ENCODE results near the gene DCC.

The DCC gene

DNA sequence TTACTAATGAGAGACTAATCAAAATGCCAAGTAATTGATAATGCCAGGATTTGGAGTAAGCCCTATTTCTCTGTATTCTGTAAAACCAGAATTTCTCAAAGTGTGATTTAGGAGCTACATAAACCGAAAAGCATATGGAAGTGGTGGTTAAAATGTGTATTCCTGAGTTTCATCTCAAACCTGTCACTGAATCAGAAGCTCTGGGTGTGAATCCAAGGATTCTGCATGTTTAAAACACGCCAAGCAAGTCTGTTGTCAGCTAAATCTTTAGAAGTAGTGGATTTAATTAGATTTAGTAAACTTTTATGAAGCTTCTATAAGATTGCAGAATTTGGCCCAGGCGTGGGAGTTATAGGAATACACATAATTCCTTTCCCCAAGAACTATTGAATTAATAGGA, 700.3 kb downstream of the DCC start:
- no peak for DNase-seq (ENCODE audit: low read depth)

DNA sequence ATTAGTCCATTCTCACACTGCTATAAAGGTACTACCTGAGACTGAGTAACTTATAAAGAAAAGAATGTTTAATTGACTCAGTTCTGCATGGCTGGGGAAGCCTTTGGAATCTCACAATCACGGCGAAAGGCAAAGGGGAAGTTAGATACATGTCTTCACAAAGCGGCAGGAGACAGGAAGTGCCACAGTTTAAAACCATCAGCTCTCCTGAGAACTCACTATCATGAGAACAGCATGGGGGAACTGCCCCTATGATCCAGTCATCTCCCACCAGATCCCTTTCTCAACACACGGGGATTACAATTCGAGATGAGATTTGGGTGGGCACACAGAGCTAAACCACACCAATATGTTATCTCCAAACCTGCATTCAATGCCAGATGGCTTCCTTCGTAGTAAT, 716.1 kb downstream of the DCC start:
- no peak for DNase-seq (ENCODE audit: low read depth)

DNA sequence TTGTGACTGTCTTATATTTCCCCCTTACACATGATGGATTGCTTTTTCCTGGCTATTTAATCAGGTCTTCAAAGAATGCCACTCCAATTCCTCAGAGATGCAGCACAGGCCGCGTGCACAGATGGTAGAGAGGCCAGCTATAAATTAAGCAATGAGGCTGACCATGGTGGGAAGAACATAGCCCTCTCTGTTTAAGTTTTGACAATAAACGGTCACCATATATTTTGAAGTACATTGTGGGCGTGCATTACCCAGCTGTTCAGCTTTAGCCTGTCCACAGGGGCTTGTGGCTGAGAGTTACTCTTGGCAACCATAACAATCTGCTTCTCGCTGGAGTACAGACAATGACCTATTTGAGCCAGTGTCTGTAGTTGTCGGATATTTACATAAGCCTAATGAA, 730.8 kb downstream of the DCC start:
- DNase-seq (ENCODE audit: low read depth), result no peak

GRCh38 chr18:53080687-53081086, 740.7 kb downstream of the DCC start:
- DNase-seq (ENCODE audit: low read depth), result no peak

- DNase-seq (ENCODE audit: low read depth), result no peak
Measured at GRCh38 chr18:53093636-53094035, 753.6 kb downstream of the DCC start.

DNA sequence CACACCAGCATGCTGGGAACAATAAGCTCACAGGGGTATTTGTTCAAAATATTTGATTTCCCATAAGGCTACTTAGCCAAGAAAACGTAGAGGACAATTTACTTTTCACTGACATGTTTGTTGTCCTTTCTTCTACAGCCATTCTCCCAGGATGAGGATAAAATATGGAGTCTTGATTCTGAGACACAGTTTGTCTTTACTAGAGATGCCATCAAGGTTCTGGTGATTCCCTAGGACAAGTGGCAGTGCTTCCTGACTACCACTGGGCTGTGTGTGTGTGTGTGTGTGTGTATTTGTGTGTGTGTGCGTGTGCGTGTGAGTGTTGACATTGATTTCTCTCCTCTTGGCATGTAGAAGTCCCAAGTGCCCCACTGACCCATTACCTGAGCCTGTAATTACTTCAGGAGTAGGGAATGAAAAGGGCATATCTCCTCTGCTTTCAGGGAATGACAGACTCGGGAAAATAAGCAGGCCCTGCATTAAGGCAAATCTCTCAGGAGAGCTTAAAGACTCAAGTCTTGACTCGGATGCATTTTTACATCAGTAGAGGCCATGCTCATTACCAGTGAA, 761.6 kb downstream of the DCC start:
- DNase-seq (ENCODE audit: low read depth), result no peak

GRCh38 chr18:53114441-53114840, 774.4 kb downstream of the DCC start:
- DNase-seq (ENCODE audit: low read depth), result no peak

DNA sequence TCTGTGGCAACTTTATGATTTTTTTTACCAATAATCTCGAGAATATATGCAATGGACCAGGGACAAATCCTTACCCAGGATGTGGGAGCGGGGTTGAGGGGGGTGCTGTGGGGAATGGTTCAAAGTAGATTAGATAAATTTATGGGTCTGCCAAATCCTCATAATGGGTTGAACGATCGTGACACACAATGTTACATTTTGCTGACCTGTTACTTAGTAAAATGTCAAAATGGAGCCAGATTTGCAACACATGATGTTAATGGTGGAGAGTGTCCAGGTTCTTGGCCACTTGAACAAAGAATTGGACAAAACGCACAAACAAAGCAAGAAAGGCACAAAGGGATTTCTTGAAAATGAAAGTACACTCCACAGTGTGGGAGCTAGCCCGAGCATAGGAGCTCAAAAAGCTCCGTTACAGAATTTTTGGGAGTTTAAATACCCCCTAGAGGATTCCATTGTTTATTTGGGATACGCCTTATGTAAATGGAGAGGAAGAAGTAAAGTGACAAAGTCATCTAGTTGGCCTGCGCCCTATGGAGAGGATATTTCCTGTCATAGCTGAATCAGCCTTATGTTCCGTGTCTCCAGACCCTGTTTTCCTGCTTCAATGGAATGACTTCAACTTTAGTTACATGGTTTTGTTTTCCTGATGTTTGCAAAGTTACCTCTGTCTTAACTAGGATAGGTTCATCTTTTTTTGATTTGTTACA, 776.0 kb downstream of the DCC start:
- no peak for DNase-seq (ENCODE audit: low read depth)

DNA sequence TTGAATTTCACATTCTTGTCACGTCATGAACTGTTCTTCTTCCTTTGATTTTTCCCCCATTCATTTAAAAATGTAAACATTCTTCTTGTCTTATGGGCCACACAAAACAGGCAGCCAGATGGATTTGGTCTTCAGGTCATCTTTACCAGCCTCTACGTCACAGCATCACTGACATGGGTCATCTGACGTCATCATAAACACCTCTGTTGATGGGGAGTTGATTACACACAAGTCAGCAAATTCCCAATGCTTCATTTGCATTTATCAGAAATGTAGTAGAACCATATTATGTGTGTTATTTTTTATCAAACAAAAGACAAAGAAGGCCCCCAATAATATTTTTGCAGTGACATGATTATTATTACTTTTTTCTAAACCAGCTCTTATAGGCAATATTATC, 777.9 kb downstream of the DCC start:
- no peak for DNase-seq (ENCODE audit: low read depth)

DNA sequence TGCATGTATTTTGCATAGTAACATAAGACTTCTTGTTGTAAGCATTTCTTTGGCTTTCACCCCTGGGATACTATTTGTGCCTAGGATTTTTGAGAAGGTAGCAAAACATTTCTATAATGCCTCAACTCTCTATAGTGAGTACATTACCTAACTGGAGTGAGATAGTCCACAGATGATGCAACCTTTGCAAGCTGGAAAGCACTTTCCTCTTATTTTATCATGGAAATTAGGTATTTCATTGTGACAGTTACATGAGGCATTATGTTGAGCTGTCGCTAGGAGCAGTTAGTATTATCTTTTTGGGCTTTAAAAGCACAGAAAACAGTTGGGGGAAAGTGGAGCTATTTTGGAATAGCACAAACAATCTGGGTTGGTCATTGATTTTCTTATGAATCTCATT, 786.2 kb downstream of the DCC start:
- no peak for DNase-seq (ENCODE audit: low read depth)

DNA sequence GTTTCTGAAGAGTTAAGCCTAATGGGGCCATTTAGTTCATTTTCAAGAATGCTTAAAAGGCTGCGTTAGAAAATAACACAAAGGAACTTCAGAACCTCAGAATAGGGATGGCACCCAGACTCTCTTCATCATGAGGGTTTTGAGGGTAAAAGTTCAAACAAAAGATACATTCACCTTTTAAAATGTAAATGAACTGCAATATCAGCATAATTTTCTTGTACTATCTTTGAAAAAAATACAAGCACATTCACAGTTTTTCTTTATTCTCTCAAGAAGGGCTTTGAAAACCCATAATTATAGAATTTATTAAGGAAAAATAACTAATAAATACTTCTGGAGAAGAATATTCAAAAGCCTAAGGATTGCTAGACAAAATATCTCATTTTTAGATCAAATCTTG, 791.0 kb downstream of the DCC start:
- no peak for DNase-seq (ENCODE audit: low read depth)

DNA sequence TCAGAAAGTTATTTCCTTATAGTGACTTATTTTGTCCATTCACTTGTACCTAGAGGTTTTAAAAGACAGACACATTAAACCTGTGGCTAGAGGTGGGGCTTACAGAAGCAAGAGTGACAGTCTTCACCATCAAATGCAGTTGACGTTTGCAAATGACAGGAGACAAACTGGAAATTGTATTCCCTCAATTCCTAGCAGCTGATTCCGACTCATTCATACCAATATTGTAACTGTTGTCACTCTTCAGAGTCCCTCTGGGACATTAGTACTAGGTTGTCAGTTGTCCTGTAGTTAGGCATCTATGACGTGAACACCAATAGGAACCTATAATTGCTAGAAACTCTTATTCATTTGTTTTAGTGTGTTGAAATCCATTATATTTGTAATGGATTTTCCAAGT, 794.7 kb downstream of the DCC start:
- no peak for DNase-seq (ENCODE audit: low read depth)

- DNase-seq (ENCODE audit: low read depth), result no peak
Measured at GRCh38 chr18:53135654-53136053, 795.7 kb downstream of the DCC start.

DNA sequence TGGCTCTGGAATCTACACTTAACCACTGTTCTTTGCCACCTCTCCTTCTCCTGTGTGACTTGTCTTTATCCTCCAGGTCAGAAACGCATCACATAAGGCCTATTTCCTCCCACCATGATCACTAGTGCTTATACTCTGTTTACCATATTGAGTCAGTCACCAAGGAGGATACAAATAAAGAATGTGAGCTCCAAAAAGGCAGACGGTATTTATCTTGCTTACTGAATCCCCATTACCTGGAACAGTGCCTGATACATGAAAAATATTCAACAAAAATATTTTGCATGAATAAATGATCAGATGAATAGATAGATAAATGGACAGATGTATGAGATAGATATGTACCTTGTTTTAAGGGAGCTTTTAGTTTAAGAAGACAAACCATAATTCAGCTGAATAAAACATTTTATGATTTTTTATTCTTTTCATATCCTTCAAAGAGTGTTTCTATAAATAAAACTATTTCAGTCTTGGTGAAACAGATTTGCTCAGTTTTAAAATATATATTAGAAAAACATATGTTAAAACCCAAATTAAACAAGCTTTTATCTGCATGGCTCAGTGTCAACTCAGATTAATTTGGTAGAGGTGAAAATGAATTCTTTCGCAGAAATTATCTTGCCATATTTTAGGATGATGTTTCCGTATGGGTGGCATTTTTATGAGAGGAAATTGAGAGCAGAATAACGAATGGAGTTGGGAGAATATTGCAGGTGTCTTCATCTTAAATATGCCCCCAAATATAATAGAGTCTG, 799.9 kb downstream of the DCC start:
- no peak for DNase-seq (ENCODE audit: low read depth)

DNA sequence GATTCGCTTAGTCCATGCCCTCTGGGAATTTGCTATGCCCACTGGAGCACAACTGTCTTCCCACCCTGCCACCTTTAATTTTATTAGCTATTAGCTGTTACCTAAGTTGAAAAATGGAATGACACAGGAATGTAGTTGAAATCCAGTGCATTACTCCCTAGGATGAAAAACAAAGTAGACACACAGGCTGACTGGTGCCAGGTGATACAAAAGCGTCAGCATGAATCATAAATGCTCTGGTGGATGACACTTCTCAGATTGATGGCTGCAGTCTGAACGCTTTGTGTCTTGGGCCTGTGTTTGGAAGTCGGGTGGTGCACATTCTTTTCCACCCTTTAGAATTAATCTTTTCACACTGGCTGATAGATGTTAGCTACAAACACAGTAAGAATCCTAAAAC, 802.0 kb downstream of the DCC start:
- no peak for DNase-seq (ENCODE audit: low read depth)

DNA sequence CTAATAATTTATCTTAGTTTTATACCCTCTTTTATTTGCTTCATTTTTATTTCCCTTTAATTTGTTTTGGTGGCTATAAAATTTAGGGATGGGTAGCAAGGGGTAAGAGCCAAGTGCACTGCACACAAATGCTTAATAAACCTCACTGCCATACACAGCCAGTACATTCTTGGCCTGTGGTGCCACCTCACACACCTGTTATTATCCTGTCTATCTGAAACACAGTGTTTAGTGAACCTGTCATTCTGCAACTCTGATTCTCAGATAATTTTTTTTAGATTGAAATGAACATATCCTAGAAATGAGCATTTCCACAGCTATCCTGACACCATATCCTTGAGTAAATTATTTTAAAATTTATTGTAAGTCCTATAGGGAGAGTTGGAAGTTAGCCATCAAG, 807.5 kb downstream of the DCC start:
- DNase-seq (ENCODE audit: low read depth), result no peak

DNA sequence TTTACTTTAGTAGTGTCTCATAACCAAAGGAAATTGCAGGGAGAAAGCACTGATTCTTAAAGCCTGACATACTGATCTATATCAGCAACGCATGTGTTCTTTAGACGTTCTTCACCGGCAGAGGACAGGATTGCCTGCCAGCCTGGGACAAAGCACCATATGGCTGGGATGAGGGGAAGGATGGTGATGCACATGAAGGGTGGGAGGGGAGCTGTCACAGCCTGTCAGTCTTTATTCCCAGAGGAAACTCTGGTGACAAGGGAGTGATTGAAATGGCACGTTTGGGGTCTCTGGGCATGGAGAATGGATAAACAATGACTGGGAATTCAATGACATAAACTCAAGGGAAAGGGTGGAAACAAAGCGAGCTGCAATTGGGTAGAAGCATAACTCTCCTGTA, 808.1 kb downstream of the DCC start:
- no peak for DNase-seq (ENCODE audit: low read depth)

GRCh38 chr18:53152476-53152875, 812.5 kb downstream of the DCC start:
- no peak for DNase-seq (ENCODE audit: low read depth)

- no peak for DNase-seq (ENCODE audit: low read depth)
Measured at GRCh38 chr18:53153281-53153680, 813.3 kb downstream of the DCC start.

GRCh38 chr18:53153800-53154199, 813.8 kb downstream of the DCC start:
- DNase-seq (ENCODE audit: low read depth), result no peak

GRCh38 chr18:53165770-53166169, 825.8 kb downstream of the DCC start:
- no peak for DNase-seq (ENCODE audit: low read depth)

DNA sequence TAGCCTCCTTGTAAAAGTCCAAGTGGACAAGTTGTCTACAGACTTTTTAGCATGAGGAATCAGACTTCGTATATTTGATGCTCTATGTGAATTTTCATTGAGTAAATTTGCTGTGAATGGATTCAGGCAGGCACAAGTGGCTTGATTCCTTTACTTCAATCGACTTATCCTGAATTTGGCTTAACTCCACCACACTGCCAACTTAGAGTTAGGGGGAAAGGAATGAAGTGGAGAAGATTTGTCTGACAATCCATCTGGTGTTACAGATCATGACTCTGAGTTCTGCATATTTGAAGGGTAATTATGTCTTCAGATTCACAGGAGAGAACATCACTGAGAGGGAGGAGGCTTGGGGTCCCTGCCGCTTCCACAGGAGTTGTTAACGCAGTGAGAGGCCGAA, 829.3 kb downstream of the DCC start:
- no peak for DNase-seq (ENCODE audit: low read depth)

GRCh38 chr18:53191634-53192033, 851.6 kb downstream of the DCC start:
- DNase-seq (ENCODE audit: low read depth), result no peak

DNA sequence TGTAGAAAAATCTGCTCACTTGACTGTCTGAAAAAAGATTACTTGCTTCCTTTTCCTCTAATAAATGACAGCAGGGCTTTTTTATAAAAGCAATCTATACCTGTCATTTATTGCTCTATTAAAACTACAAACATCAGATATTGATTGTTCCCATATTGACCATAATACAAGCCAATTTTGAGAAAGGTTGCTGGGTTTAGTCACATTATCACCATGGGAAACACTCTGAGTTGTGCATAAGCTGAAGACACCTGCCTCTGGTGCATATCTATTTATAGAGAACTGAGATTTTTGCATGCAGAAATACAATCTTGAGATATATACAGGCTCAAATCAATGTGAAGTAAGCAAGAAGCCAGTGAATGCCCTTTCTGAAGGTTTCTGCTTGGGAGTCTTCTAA, 853.9 kb downstream of the DCC start:
- no peak for DNase-seq (ENCODE audit: low read depth)

Measured in GM04504 (cell line).